Sigmoid colon (tissue), 7 donors: Measurements from ENCODE around the gene CHTF8. TPM values are rescaled to one million over a fixed set of nuclear protein-coding genes. Genes with fewer than 3 reads are reported as not detected.

Source experiments
- DNase-seq: peaks from one replicate; pipeline ENCODE4 v3.0.0-alpha.2; 2019
- H3K27ac ChIP-seq, 4 donors: fragments of 200-600 bp; sonication (generic); one replicate each; pipeline ENCODE4 v1.5.1; 2016 to 2019; ENCODE audit warnings: mild to moderate bottlenecking in 1 of 4
- H3K27me3 ChIP-seq, 3 donors: fragments of 200-600 bp; sonication (generic); one replicate each; pipeline ENCODE4 v1.5.1; 2019; ENCODE audit warnings: mild to moderate bottlenecking in 1 of 3
- H3K36me3 ChIP-seq, 4 donors: fragments of 200-600 bp; sonication (generic); one replicate each; pipeline ENCODE4 v1.5.1; 2016 to 2019
- H3K4me1 ChIP-seq, 4 donors: fragments of 200-600 bp; sonication (generic); one replicate each; pipeline ENCODE4 v1.5.1; 2017 to 2019
- H3K4me3 ChIP-seq, 4 donors: fragments of 200-600 bp; sonication (generic); one replicate each; pipeline ENCODE4 v1.5.1; 2017 to 2019; ENCODE audit warnings: mild to moderate bottlenecking in 2 of 4, moderate library complexity in 1 of 4
- H3K9me3 ChIP-seq, 4 donors: fragments of 200-600 bp in 3 of 4; sonication (generic) in 3 of 4; one replicate each; pipeline versions ENCODE4 v1.5.1 to v1.6.1; 2013 to 2019
- CTCF ChIP-seq, 4 experiments: fragments of 450-650 bp in 3 of 4; fragments of 200-600 bp in 1 of 4; IDR thresholded peaks; one replicate each; pipeline ENCODE4 v1.5.1; 2016 to 2019; ENCODE audit warnings: antibody characterized with exemption in 4 of 4, mild to moderate bottlenecking in 3 of 4, moderate library complexity in 2 of 4
- EP300 ChIP-seq, 4 donors: sonication (generic); formaldehyde crosslinking; IDR thresholded peaks; one replicate each; pipeline ENCODE4 v1.6.1; 2017; ENCODE audit warnings: antibody characterized with exemption in 4 of 4
- POLR2A ChIP-seq, 2 donors: fragments of 450-650 bp; IDR thresholded peaks; one replicate each; pipeline ENCODE4 v1.6.1; 2016; ENCODE audit warnings: antibody characterized with exemption in 2 of 2, mild to moderate bottlenecking in 2 of 2, moderate library complexity in 2 of 2
- POLR2AphosphoS5 ChIP-seq, 4 donors: sonication (generic); formaldehyde crosslinking; IDR thresholded peaks; one replicate each; pipeline ENCODE4 v1.6.1; 2017; ENCODE audit warnings: antibody characterized with exemption in 4 of 4
- WGBS, 2 donors: extraction: QIAGEN DNeasy Blood & Tissue Kit; methylation state at CpG; one replicate each; pipeline ENCODE4 v1.1.7; 2013; 5-methylcytosine and 5-hydroxymethylcytosine counted together
- intact Hi-C: fragments of 100-400 bp; cut with DNase I; formaldehyde crosslinking; loops from one replicate; pipeline ENCODE4 v1.15.1; 2023
- polyA plus RNA-seq, 3 donors: library from polyadenylated mRNA; stranded (reverse); fragments of 200-250 nt; gene quantifications; one replicate each; pipeline ENCODE4 v1.2.3, GENCODE V29; 2013
- total RNA-seq, 4 donors: library from RNA; depleted of rRNA; stranded (reverse); fragments of >200 nt; gene quantifications; one replicate each; pipeline ENCODE4 v1.1.0, GENCODE V29; 2016
- donor health status: healthy with polysubstance abuse.
- donor health status: Bipolar disorder and iron deficiency.
- donor health status: healthy.

CHTF8 gene
- total RNA-seq (10 to 100 TPM; 46.3 to 79.2 (median 55.5) TPM), polyA plus RNA-seq (10 to 100 TPM; 61.9 to 77.0 (median 72.4) TPM)

- H3K9me3 ChIP-seq = no peaks in the 10 kb centered on the region
- peak within 1 kb of the TSS; percentile 89 to 96 (median 90) for H3K27ac ChIP-seq
- H3K4me3 ChIP-seq = peak within 1 kb of the TSS; percentile 82 to 98 (median 88)
- peaks cover 0 to 12% (median 0%) of the 10 kb centered on the region in 4 donors for H3K36me3 ChIP-seq
- peak; percentile 93 for DNase-seq
- no peaks in the 10 kb centered on the region for H3K27me3 ChIP-seq
- H3K4me1 ChIP-seq = peaks cover 0 to 39% (median 24%) of the 10 kb centered on the region in 4 donors
- intact Hi-C loops = loop anchor here (5.0 kb wide), 2 partner anchors 285 to 605 kb away; no protein-coding TSS in a partner anchor
- WGBS, 2 donors = 1% methylated on average over 78 of the region's 78 CpGs
- TF ChIP-seq POLR2AphosphoS5 (IDR thresholded peaks at IDR 0.05) = peak; percentile 96 to 99 (median 97)
- peak; percentile 47 to 61 for TF ChIP-seq POLR2A (IDR thresholded peaks at IDR 0.05)
- TF ChIP-seq EP300 (IDR thresholded peaks at IDR 0.05) = no peak
Observed at GRCh38 chr16:69132424-69133252, at the start of gene CHTF8, which contains the start of gene UTP4. Gene CHTF8, minus strand, starts transcription at chr16:69132588. Its CDS starts 11,130 bp downstream, at chr16:69121458. Gene UTP4, plus strand, starts transcription at chr16:69132649. Its CDS starts 811 bp downstream, at chr16:69133460.

- DNase-seq = peak; percentile 26
- no peak overlapping the region for H3K4me3 ChIP-seq
- no peaks in the 10 kb centered on the region for H3K27me3 ChIP-seq
- peaks cover 0 to 43% (median 35%) of the 10 kb centered on the region in 4 donors for H3K4me1 ChIP-seq
- H3K36me3 ChIP-seq = no peaks in the 10 kb centered on the region
- H3K27ac ChIP-seq = peak overlapping the region; percentile 72 to 85 (median 77)
- no peaks in the 10 kb centered on the region for H3K9me3 ChIP-seq
- intact Hi-C loops = no loop called here
- TF ChIP-seq POLR2AphosphoS5 (IDR thresholded peaks at IDR 0.05) (no peak), POLR2A (IDR thresholded peaks at IDR 0.05) (no peak), CTCF (IDR thresholded peaks at IDR 0.05) (no peak), EP300 (IDR thresholded peaks at IDR 0.05) (no peak)
Observed at GRCh38 chr16:69180011-69180338, 47.6 kb upstream of the CHTF8 start.

DNA sequence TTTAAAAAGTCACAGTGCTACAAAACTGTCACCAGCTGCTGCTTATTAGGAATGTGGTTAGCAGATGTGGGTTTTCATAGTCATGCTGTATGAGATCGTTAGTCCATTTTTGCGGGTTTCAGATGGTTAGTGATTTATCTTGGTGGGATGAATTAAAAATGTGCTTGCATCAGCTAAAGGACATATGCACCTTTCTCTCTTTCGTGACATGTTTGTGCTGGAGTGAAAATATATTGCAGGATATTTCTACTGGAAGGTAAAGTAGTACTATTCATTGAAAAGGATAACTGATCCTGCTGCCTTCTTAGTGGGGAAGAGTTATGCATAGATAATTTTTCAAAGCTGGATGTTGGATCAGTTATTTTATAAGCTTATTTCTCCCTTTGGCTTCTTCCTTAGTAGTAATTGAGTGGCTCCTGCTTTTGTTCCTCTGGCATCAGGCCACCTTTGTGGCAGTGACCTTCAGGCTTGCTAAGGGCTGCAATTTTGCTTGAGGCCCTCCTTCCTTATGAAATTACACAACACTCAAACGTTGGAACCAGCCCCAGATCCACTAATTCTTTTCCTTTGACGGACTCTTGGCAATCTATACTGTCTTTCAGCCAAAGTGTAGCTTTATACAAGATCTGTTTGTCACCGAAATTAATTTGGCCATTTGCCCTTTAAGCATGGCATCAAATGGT is 47.1 kb upstream of the CHTF8 start:
- Histone ChIP-seq H3K36me3 (no peaks in the 10 kb centered on the region), H3K4me1 (peaks cover 0 to 43% (median 36%) of the 10 kb centered on the region in 4 donors), H3K27ac (peak overlapping the region; percentile 72 to 85 (median 77)), H3K27me3 (no peaks in the 10 kb centered on the region), H3K4me3 (no peak overlapping the region), H3K9me3 (no peaks in the 10 kb centered on the region)
- intact Hi-C loops = no loop called here
- peak; percentile 91 for DNase-seq
- WGBS, 2 donors = 12 to 40% methylated on average over 6 of the region's 6 CpGs
- TF ChIP-seq POLR2AphosphoS5 (IDR thresholded peaks at IDR 0.05) (peak; percentile 66 to 83 (median 74)), CTCF (IDR thresholded peaks at IDR 0.05) (no peak), POLR2A (IDR thresholded peaks at IDR 0.05) (no peak)

DNA sequence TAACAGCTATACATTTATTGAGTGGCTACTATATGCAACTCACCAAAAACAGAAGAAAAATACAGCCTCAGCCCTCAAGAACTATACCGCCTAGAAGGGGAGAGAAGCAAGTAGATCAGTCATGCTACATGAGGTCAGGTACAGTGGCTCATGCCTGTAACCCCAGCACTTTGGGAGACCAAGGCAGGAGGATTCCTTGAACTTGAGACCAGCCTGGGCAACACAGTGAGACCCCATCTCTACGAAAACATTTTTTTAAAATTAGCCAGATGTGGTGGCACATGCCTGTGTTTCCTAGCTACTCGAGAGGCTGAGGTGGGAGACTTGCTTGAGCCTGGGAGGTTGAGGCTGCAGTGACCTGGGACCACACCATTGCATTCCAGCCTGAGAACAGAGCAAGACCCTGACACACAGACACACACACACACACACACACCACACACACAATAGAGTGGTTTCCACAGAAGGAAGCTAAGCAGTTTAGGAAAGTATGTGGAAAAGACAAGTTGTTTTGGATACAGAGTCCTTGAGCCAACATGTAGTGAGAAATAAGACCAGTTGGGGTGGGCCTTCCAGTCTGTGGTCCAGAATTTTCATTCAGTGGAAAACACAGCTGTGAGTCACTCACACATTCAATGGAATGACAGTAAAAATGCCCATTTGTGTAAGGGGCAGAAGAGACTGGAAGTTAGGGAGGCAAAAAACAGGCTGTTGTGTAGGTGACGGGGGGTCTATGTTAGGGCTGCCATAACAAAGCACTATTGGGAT is 43.8 kb upstream of the CHTF8 start:
- no peak for TF ChIP-seq POLR2A (IDR thresholded peaks at IDR 0.05)
- no peak for TF ChIP-seq EP300 (IDR thresholded peaks at IDR 0.05)
- peak in 1 of 4 donors; percentile 14 for TF ChIP-seq POLR2AphosphoS5 (IDR thresholded peaks at IDR 0.05)
- H3K4me1 ChIP-seq = peaks cover 0 to 56% (median 43%) of the 10 kb centered on the region in 4 donors
- H3K4me3 ChIP-seq = no peak overlapping the region
- DNase-seq = peak; percentile 52
- no peaks in the 10 kb centered on the region for H3K9me3 ChIP-seq
- H3K27ac ChIP-seq = peak overlapping the region in 2 of 4 donors; percentile 27 to 48
- H3K27me3 ChIP-seq = no peaks in the 10 kb centered on the region
- intact Hi-C loops = no loop called here
- no peaks in the 10 kb centered on the region for H3K36me3 ChIP-seq
- WGBS, 2 donors = 92 to 93% methylated on average over 4 of the region's 4 CpGs

DNA sequence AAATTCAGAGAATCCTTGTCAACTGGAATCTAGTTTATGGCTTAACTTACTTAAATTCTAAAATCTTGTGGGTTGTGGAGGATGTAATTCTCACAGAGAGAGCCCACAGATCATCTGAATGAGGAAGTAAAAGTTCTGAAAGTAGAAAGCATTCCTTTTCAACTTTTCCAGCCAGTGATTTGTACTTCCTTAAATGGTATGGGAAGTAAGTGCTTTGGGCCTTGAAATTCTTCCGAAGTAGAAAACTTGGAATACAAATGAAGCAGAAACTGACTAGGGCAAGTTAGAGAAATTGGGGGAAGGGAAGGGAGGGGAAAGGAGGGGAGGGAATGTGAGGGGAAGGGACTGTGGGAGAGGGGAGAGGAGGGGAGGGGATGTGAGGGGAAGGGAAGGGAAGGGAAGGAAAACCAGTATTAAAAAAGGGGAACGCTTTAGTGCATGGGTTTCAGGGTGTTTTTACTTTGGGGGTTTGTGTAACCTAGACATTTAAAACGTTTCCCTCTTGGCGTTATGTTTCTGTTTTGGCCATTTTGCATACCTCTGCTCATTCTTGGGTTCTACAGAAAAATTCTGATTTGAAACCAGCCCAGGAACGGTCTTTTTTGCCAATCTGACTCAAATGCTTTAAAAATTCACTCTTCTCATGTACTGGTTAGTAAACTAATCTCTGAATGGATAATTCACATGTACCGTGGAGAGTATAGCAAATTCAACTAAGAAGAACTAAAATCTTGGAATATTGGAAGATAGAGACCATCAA is 39.1 kb upstream of the CHTF8 start:
- no peak for DNase-seq
- Histone ChIP-seq H3K36me3 (peaks cover 0 to 30% (median under 1%) of the 10 kb centered on the region in 4 donors), H3K27ac (peak overlapping the region; percentile 79 to 91 (median 86)), H3K4me1 (peaks cover 0 to 41% (median 24%) of the 10 kb centered on the region in 4 donors), H3K9me3 (no peaks in the 10 kb centered on the region), H3K4me3 (peak overlapping the region in 1 of 4 donors; percentile 11), H3K27me3 (no peaks in the 10 kb centered on the region)
- 63 to 85% methylated on average over 6 of the region's 6 CpGs for WGBS, 2 donors
- intact Hi-C loops = no loop called here
- TF ChIP-seq POLR2AphosphoS5 (IDR thresholded peaks at IDR 0.05) (peak in 1 of 4 donors; percentile 7), POLR2A (IDR thresholded peaks at IDR 0.05) (no peak), EP300 (IDR thresholded peaks at IDR 0.05) (no peak)
